CD4-positive, alpha-beta T cell treated with Interleukin-6 at 100 ng/mL for 8 hours (primary cell): ENCODE results near the gene PEX3.
"Not testable (repeated sequence)": the region's sequence is repeated elsewhere in the genome, so short reads cannot be mapped to it uniquely, and the experiment has no call there.

Experiments used
- DNase-seq: peaks from one replicate; pipeline ENCODE4 v3.0.0-alpha.2; 2020; ENCODE audit warnings: mixed read lengths, low spot score

PEX3 gene

GRCh38 chr6:143450453-143451371 is at the start of gene PEX3, which contains the start of gene ADAT2:
Gene PEX3 (plus strand): TSS chr6:143450805. CDS start chr6:143451043, 238 bp downstream.
Gene ADAT2 (minus strand): TSS chr6:143450695. CDS start chr6:143450658, 37 bp downstream.
- peak; percentile 91 for DNase-seq

DNA sequence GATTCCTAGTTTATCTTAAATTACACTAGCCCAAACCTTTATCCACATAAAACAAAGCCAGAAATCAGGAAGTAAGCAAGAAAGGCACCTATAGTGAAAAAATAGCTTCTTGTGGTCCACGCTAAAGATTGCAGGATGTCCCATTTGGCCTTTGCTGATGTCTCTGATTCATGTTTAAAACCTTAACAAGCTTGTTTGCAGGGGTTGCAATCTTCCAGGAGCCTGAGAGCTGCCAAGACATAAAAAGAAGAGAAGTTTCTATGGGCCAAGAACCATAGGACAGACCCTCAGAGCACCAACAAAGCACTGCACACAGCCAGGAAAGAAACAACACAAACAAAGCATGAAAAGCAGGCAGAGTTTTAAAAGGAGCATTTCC is 49.5 kb upstream of the PEX3 start:
- no peak for DNase-seq

- DNase-seq, result no peak
Measured at GRCh38 chr6:143401636-143402370, 48.8 kb upstream of the PEX3 start.

GRCh38 chr6:143402721-143403336 is 47.8 kb upstream of the PEX3 start:
- DNase-seq, result no peak

GRCh38 chr6:143405373-143406154 is 45.0 kb upstream of the PEX3 start:
- no peak for DNase-seq

- no peak for DNase-seq
Measured at GRCh38 chr6:143406673-143407072, 43.9 kb upstream of the PEX3 start.

DNA sequence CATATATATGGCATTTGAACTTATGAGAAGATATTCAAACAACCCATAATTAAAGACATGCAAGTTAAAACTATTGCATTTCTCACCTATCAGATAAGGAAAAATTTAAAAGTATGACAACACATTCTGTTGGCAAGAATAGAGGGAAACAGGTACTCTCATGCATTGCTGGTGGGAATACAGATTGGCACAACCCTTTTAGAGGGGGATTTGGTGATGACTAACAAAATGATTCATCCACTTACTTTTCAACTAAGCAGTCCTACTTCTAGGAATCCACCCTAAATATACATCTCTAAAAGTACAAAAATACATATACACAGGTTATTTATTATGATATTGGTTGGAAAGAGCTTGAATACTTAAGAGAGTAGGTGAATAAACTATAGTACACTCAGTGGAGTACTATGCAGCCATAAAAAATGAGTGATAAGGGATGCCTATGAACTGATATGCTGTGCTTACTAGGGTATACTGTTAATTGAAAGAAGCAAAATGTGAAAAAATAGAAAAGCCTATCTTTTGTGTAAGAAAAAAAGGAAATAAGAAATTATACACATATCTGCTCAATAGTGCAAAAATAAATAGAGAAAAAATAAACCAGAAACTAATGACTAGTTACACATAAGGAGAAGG is 42.3 kb upstream of the PEX3 start:
- DNase-seq, result no peak

GRCh38 chr6:143408787-143409162 is 41.8 kb upstream of the PEX3 start:
- DNase-seq, result no peak

- no peak for DNase-seq
Measured at GRCh38 chr6:143410859-143411270, 39.7 kb upstream of the PEX3 start.

GRCh38 chr6:143414769-143415168 is 35.8 kb upstream of the PEX3 start:
- DNase-seq, result no peak

- DNase-seq, result no peak
Measured at GRCh38 chr6:143419526-143419925, 31.1 kb upstream of the PEX3 start.

- no peak for DNase-seq
Measured at GRCh38 chr6:143426026-143426425, 24.6 kb upstream of the PEX3 start.

- DNase-seq, result peak; percentile 71
Measured at GRCh38 chr6:143427109-143427817, 23.3 kb upstream of the PEX3 start.

GRCh38 chr6:143429970-143430369 is 20.6 kb upstream of the PEX3 start:
- DNase-seq, result no peak

DNA sequence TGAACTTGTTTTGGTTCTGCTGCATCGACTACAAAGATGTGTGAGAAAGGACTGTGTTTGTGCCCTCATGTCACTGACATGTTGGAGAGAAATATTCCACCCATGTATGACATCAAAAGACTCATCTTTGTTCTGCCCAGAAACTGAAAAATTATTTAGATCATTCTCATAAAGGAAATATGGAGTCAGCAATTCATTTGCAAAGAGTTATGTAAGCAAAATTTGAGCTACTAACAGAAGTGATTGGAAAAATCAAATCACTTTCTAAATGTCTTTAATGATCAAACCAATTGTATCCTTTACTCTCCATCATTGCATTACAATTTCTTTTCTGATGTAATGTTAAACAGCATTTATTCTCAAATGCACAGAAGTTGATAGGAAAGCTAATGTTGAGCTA is 19.4 kb upstream of the PEX3 start:
- DNase-seq, result no peak

DNA sequence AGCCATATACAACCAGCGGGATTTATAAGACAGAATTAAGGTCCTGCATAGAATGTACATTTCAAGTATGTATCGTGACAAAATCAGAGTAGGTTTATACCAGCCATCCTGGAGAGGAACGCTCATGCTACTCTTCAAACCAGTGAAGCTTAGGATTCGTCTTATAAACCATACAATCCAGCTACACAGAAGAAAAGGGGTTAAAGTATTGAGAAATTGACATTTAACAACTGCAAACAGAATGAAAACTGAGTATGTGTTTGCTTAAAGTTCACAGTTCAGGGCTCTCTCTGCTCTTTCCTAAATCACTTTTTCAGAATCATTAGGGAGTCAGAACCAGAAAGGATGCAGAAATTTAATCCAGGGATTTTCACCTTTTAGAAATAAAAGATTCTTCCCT is 18.0 kb upstream of the PEX3 start:
- DNase-seq, result no peak

DNA sequence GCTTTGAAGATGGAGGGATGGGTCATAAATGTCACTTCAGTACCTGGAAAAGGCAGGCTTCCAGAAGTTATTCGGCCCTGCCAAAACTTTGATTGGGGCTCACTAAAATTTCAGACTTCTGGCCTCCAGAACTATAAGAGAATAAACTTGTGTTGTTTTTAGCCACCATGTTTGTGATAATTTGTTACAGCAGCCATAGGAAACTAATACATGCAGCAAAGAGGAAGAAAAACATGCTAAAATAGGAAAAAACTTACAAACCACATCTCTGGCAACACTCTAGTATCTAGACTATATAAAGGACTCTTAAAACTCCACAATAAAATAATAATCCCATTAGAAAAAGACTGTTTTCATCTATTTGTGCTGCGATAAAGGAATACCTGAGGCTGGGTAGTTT is 9.6 kb upstream of the PEX3 start:
- no peak for DNase-seq

DNA sequence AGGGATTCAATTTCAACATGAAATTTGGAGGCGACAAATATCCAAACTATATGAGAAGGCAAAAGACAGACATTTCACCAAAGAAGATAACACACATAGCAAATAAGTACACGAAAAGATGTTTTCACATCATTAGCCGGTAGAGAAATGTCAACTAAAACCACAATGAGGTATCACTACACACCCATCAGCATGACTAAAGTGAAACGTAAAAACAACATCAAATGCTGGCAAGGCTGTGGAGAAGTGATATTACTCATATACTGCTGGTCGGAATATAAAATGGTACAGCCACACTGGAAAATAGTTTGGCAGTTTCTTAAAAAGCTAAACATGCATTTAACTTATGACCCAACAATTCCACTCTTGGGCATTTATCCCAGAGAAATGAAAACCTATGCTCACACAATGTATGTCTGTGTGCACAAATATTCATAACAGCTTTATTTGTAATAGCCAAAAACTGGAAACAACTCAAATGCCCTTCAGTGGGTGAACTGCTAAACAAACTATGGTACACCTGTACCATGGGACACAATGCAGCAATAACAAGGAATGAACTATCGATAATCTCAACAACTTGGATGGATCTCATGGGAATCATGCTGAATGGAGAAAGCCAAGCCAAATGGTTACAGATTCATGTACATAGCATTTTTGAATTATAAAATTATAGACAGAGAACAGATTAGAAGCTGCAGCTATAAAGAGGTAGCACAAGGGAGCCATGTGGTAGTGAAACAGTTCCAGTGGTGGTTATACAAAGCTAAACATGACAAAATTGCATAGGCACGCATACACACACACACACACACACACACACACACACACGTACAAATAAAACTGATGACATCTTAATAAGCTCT is 8.7 kb upstream of the PEX3 start:
- DNase-seq, result peak; percentile 2

GRCh38 chr6:143443096-143443495 is 7.5 kb upstream of the PEX3 start:
- no peak for DNase-seq

DNA sequence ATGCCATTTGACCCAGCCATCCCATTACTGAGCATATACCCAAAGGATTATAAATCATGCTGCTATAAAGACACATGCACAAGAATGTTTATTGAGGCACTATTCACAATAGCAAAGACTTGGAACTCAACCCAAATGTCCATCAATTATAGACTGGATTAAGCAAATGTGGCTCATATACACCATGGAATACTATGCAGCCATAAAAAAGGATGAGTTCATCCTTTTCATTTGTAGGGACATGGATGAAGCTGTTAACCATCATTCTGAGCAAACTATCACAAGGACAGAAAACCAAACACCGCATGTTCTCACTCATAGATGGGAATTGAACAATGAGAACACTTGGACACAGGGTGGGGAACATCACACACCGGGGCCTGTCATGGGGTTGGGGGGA is 2.7 kb upstream of the PEX3 start:
- DNase-seq, result not testable (repeated sequence)
